A673 (cell line): ENCODE results near the gene BSN. TPM values are rescaled to one million over a fixed set of nuclear protein-coding genes. Genes with fewer than 3 reads are reported as not detected.
A peak's percentile ranks its signal among the peaks of the same experiment; 100 is the strongest.

ENCODE experiments used
- BruUV-seq: library from RNA; stranded (reverse); fragments of 400-500 nt; replicated peaks from 2 replicates; lab custom pipeline; 2021; lab: Mats Ljungman, UMichigan
- CTCF ChIA-PET: fragments of 300-600 bp; sonication (Branson Sonifier 250); formaldehyde crosslinking; loops from one replicate; lab custom pipeline; 2022; ENCODE audit warnings: antibody characterized with exemption; lab: Charles Lee
- POLR2A ChIA-PET: fragments of 300-600 bp; sonication (Branson Sonifier 250); formaldehyde crosslinking; loops from one replicate; lab custom pipeline; 2022; ENCODE audit warnings: antibody characterized with exemption; ENCODE audit not compliant: low non-redundant PET; lab: Charles Lee
- DNase-seq: peaks from one replicate; pipeline ENCODE4 v3.0.0-alpha.2; 2015; ENCODE audit warnings: low spot score
- H3K27ac ChIP-seq: fragments of 200-600 bp; sonication (generic); 2 replicates; pipeline ENCODE4 v1.5.1; 2016; ENCODE audit warnings: mixed run types, low read depth, mild to moderate bottlenecking, mixed read lengths, antibody characterized with exemption, low read length; ENCODE audit not compliant: poor library complexity, severe bottlenecking
- H3K27me3 ChIP-seq: fragments of 200-600 bp; sonication (generic); replicated peaks from 2 replicates; pipeline ENCODE4 v1.6.1; 2017; ENCODE audit warnings: mixed run types, low read depth, mild to moderate bottlenecking, mixed read lengths, antibody characterized with exemption, low read length; ENCODE audit not compliant: insufficient read depth, poor library complexity
- H3K36me3 ChIP-seq: fragments of 200-600 bp; sonication (generic); 2 replicates; pipeline ENCODE4 v1.6.1; 2016; ENCODE audit warnings: mixed run types, mild to moderate bottlenecking, mixed read lengths, antibody characterized with exemption, low read length; ENCODE audit not compliant: insufficient read depth, poor library complexity, severe bottlenecking
- H3K4me1 ChIP-seq: fragments of 200-600 bp; sonication (generic); 2 replicates; pipeline ENCODE4 v1.6.1; 2017; ENCODE audit warnings: mixed run types, mild to moderate bottlenecking, mixed read lengths, antibody characterized with exemption, low read length; ENCODE audit not compliant: insufficient read depth, poor library complexity, severe bottlenecking
- H3K4me3 ChIP-seq: fragments of 200-600 bp; sonication (generic); 2 replicates; pipeline ENCODE4 v1.5.1; 2016; ENCODE audit warnings: low read depth, mixed run types, mild to moderate bottlenecking, mixed read lengths, low read length; ENCODE audit not compliant: poor library complexity, severe bottlenecking
- H3K9me3 ChIP-seq: fragments of 200-600 bp; sonication (generic); 2 replicates; pipeline ENCODE4 v1.6.1; 2016; ENCODE audit warnings: mixed run types, low read depth, mild to moderate bottlenecking, mixed read lengths, antibody characterized with exemption, low read length; ENCODE audit not compliant: poor library complexity, severe bottlenecking
- EZH2 ChIP-seq: fragments of 200-600 bp; sonication (generic); IDR thresholded peaks from 2 replicates; pipeline ENCODE4 v1.6.1; 2017; ENCODE audit warnings: borderline replicate concordance, low read depth, mild to moderate bottlenecking, mixed read lengths, antibody characterized with exemption, low read length; ENCODE audit not compliant: poor library complexity, severe bottlenecking
- intact Hi-C: fragments of 100-400 bp; cut with micrococcal nuclease; formaldehyde crosslinking; loops from one replicate; pipeline ENCODE4 v1.10.0; 2022; ENCODE audit not compliant: unreplicated experiment
- total RNA-seq: library from RNA; stranded (reverse); gene quantifications from 2 replicates; pipeline ENCODE4 v1.2.3, GENCODE V29; 2021
- TF ChIP-seq, protein P1 (sequence below): fragments of 300-800, 200-600 bp; sonication (generic); conservative IDR thresholded peaks from 2 replicates; pipeline ENCODE4 v1.5.1; 2017; ENCODE audit warnings: low read depth, mild to moderate bottlenecking, antibody characterized with exemption, low read length, moderate library complexity, mixed read lengths

BSN gene
- total RNA-seq, 1 experiment from 2014 or later, result 1.4 TPM

DNA sequence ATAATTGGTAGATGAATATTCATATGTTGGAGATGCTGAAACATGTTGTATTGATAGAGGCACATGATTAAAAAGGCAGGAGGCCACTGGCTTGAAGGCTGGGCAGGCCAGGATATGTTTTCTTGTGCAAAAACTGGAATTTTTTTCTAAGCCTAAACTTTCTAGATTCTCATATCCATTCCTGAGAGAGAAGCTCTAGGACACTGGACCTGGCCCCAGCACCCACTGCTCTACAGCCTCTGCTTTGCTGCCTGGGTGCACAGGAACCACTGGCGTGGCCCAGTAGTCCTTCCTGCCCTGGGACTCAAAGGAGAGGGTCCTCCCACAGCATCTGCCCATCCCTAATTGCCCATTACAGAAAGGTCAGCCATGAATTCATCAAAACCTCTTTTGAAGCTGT, 61.8 kb downstream of the BSN start:
- ChIA-PET POLR2A (no interaction called here), CTCF (no interaction called here)
- Histone ChIP-seq H3K4me3 (no peak overlapping the region), H3K27me3 (no peaks in the 10 kb centered on the region), H3K27ac (no peak overlapping the region), H3K36me3 (no peaks in the 10 kb centered on the region), H3K9me3 (no peaks in the 10 kb centered on the region), H3K4me1 (peaks cover 5% of the 10 kb centered on the region)
- intact Hi-C loops, result no loop called here
- TF ChIP-seq, protein P1, sequence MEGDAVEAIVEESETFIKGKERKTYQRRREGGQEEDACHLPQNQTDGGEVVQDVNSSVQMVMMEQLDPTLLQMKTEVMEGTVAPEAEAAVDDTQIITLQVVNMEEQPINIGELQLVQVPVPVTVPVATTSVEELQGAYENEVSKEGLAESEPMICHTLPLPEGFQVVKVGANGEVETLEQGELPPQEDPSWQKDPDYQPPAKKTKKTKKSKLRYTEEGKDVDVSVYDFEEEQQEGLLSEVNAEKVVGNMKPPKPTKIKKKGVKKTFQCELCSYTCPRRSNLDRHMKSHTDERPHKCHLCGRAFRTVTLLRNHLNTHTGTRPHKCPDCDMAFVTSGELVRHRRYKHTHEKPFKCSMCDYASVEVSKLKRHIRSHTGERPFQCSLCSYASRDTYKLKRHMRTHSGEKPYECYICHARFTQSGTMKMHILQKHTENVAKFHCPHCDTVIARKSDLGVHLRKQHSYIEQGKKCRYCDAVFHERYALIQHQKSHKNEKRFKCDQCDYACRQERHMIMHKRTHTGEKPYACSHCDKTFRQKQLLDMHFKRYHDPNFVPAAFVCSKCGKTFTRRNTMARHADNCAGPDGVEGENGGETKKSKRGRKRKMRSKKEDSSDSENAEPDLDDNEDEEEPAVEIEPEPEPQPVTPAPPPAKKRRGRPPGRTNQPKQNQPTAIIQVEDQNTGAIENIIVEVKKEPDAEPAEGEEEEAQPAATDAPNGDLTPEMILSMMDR, result no peak
- no peak for TF ChIP-seq EZH2
- BruUV-seq, result no TSS peak
- DNase-seq, result no peak

GRCh38 chr3:49616491-49616941, 62.2 kb downstream of the BSN start:
- no TSS peak for BruUV-seq
- Histone ChIP-seq H3K27ac (peak overlapping the region; percentile 63), H3K4me1 (peaks cover 5% of the 10 kb centered on the region), H3K27me3 (no peaks in the 10 kb centered on the region), H3K4me3 (no peak overlapping the region), H3K9me3 (no peaks in the 10 kb centered on the region), H3K36me3 (no peaks in the 10 kb centered on the region)
- ChIA-PET POLR2A (no interaction called here), CTCF (no interaction called here)
- TF ChIP-seq, protein P1, result no peak
- TF ChIP-seq EZH2, result no peak
- intact Hi-C loops, result no loop called here
- DNase-seq, result peak; percentile 20

GRCh38 chr3:49617390-49618013, 63.2 kb downstream of the BSN start:
- BruUV-seq, result no TSS peak
- Histone ChIP-seq H3K27me3 (no peaks in the 10 kb centered on the region), H3K9me3 (no peaks in the 10 kb centered on the region), H3K36me3 (no peaks in the 10 kb centered on the region), H3K27ac (no peak overlapping the region), H3K4me3 (no peak overlapping the region), H3K4me1 (peaks cover 5% of the 10 kb centered on the region)
- no peak for TF ChIP-seq EZH2
- TF ChIP-seq, protein P1, result no peak
- CTCF ChIA-PET, result no interaction called here
- no peak for DNase-seq
- intact Hi-C loops, result no loop called here
- POLR2A ChIA-PET, result no interaction called here
